Measurements from ENCODE around the gene MADCAM1. TPM values are rescaled to one million over a fixed set of nuclear protein-coding genes. Genes with fewer than 3 reads are reported as not detected.

The MADCAM1 gene
- polyA plus RNA-seq, 1 experiment = not detected

DNA sequence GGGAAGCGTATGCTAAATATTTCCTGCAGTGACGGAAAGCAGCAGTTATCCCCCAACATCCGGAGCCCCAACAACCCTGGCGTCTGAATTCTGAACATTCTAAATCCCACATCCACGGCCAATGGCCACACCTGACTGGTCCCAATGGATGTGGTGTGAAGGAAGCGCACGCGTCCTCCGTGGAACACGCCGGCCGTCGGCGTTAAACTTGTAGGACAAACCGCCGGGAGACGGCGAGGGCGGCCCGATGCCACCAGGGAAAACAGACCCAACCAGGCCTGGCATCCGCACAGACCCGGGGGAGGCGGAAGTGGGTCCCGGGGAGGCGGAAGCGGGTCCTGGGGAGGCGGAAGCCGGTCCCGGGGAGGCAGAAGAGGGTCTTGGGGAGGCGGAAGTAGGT is 38.6 kb upstream of the MADCAM1 start:
- Histone ChIP-seq H3K9me3 (ENCODE audit: control insufficient read depth, insufficient read depth, low read length) (peaks cover 58% of the 10 kb centered on the region), H3K27me3 (ENCODE audit: control insufficient read depth, insufficient read depth, low read length) (peaks cover 18% of the 10 kb centered on the region), H3K4me3 (ENCODE audit: low read depth, low read length) (no peak overlapping the region), H3K27ac (ENCODE audit: low read depth, low read length) (no peak overlapping the region)
- no peak for DNase-seq (ENCODE audit: low read depth, low spot score)
- ChIA-PET POLR2A (no interaction called here), CTCF (no interaction called here)
- TF ChIP-seq, protein P1, sequence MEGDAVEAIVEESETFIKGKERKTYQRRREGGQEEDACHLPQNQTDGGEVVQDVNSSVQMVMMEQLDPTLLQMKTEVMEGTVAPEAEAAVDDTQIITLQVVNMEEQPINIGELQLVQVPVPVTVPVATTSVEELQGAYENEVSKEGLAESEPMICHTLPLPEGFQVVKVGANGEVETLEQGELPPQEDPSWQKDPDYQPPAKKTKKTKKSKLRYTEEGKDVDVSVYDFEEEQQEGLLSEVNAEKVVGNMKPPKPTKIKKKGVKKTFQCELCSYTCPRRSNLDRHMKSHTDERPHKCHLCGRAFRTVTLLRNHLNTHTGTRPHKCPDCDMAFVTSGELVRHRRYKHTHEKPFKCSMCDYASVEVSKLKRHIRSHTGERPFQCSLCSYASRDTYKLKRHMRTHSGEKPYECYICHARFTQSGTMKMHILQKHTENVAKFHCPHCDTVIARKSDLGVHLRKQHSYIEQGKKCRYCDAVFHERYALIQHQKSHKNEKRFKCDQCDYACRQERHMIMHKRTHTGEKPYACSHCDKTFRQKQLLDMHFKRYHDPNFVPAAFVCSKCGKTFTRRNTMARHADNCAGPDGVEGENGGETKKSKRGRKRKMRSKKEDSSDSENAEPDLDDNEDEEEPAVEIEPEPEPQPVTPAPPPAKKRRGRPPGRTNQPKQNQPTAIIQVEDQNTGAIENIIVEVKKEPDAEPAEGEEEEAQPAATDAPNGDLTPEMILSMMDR (IDR thresholded peaks at IDR 0.05; ENCODE audit: low read depth, low read length) = no peak

DNA sequence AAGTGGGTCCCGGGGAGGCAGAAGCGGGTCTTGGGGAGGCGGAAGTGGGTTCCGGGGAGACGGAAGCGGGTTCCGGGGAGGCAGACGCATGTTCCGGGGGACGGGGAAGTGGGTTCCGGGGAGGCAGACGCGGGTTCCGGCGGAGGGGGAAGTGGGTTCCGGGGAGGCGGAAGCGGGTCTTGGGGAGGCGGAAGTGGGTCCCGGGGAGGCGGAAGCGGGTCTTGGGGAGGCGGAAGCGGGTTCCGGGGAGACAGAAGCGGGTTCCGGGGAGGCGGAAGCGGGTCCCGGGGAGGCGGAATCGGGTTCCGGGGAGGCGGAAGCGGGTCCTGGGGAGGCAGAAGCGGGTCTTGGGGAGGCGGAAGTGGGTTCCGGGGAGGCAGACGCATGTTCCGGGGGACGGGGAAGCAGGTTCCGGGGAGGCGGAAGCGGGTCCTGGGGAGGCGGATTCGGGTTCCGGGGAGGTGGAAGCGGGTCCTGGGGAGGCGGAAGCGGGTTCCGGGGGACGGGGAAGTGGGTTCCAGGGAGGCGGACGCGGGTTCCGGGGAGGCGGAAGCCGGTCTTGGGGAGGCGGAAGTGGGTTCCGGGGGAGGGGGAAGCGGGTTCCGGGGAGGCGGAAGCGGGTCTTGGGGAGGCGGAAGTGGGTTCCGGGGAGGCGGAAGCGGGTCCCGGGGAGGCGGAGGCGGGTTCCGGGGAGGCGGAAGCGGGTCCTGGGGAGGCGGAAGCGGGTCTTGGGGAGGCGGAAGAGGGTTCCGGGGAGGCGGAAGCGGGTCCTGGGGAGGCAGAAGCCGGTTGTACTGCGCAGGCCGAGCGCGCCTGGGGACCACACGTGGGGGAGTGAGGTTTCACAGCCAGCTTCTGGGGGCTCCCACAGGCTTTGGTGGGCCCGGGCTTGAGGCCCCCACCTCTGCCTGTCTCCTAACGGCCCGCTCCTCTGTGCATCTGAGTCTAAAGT is 37.9 kb upstream of the MADCAM1 start:
- Histone ChIP-seq H3K27ac (ENCODE audit: low read depth, low read length) (no peak overlapping the region), H3K27me3 (ENCODE audit: control insufficient read depth, insufficient read depth, low read length) (peaks cover 18% of the 10 kb centered on the region), H3K9me3 (ENCODE audit: control insufficient read depth, insufficient read depth, low read length) (peaks cover 51% of the 10 kb centered on the region), H3K4me3 (ENCODE audit: low read depth, low read length) (no peak overlapping the region)
- no peak for DNase-seq (ENCODE audit: low read depth, low spot score)
- CTCF ChIA-PET = no interaction called here
- POLR2A ChIA-PET = no interaction called here
- TF ChIP-seq, protein P1 (IDR thresholded peaks at IDR 0.05; ENCODE audit: low read depth, low read length) = no peak

DNA sequence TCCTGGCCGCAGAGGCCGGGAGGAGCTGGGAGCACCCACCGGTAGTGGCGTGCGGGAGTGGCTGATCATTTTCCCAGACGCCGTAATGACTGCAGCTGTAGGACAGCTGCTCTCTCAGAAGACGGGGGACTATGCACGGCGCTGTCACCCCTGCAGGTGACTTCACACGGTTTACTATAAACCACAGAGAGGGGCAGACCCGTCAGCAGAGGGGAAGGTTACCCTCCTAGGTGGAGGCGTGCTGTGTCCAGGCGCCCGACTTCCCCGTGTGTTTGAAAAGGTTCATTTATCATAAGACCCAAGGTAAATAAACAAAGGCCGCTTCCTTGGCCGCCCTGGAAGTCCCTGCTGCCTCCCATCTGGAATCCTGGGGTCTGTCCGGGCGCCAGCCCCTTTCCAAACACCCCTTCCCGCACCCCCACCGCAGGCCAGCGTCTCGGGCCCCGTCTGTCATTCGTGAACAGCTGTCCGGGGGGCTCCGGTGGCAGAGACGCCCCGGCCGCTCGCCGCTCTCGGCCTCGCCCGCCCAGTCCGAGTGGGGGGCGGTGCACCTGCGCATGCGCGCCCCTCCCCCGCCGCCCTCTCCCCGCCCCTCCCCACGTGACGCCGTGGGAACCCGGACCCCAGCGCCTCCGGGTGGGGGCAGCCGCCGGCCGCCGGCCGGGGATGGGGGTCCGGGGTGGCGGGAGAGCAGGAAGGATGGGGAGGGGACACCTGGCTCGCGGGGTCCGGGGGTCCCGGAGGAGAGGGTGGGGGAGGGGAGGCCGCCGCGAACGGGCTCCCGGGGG is 36.4 kb upstream of the MADCAM1 start:
- Histone ChIP-seq H3K9me3 (ENCODE audit: control insufficient read depth, insufficient read depth, low read length) (peaks cover 41% of the 10 kb centered on the region; the same call in 1 of the 2 replicates), H3K4me3 (ENCODE audit: low read depth, low read length) (peak overlapping the region; percentile 62), H3K27me3 (ENCODE audit: control insufficient read depth, insufficient read depth, low read length) (peaks cover 18% of the 10 kb centered on the region), H3K27ac (ENCODE audit: low read depth, low read length) (no peak overlapping the region)
- TF ChIP-seq, protein P1 (IDR thresholded peaks at IDR 0.05; ENCODE audit: low read depth, low read length) = no peak
- no peak for DNase-seq (ENCODE audit: low read depth, low spot score)
- CTCF ChIA-PET = no interaction called here
- POLR2A ChIA-PET = interaction anchor here (1.1 kb wide), 1 partner anchor 88 kb away, joined by 3 read pairs; no protein-coding TSS in a partner anchor

DNA sequence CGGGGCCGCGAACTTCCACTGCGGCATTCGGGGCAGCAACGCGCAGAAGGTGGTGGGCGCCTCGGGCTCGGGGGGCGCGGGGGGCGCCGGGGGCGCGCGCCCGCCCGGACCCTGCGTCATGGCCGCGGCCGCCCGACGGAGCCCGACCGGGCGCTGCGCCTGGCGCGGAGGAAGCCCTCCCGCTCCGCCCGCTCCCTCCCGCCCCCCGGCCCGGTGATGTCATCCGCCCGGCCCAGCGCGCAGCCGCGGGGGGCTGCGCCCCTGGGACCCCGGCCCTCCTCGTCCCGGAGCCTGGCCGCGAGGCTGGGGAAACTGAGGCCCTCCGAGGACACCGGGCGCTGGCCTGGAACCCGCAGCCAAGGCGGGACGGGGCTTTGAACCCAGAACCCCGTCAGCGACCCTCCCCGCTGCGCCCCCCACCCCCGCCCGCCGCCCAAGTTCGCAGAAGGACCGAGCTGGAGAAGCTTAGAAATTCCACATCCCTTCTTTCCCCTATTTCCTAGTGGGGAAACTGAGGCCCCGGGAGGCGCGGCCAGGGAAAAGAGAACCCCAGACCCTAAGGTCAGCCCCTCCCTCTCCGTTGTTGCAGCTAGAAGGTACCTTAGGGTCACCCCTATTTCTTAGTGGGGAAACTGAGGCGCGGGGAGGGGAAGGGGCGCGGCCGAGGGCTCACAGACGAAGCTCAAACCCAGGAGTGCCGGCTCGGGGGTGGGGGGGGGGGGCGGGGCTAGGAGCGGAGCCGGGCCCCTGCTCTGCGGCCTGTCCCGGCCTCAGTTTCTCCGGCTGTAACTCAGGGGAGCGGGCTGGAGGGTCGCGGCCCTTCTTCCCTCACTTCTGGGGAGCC is 35.2 kb upstream of the MADCAM1 start, which contains the start of gene SHC2:
SHC2 (minus strand) TSS at position 157 of the 844 bp plus-strand sequence; CDS start at position 120, 37 bp downstream.
- no peak within 1 kb of the TSS for H3K27ac ChIP-seq (ENCODE audit: low read depth, low read length)
- no peak for DNase-seq (ENCODE audit: low read depth, low spot score)
- H3K4me3 ChIP-seq (ENCODE audit: low read depth, low read length) = peak within 1 kb of the TSS; percentile 62
- POLR2A ChIA-PET = no interaction called here
- TF ChIP-seq, protein P1 (IDR thresholded peaks at IDR 0.05; ENCODE audit: low read depth, low read length) = no peak
- CTCF ChIA-PET = interaction anchor here (0.6 kb wide), 1 partner anchor 45 kb away, joined by 7 read pairs; no protein-coding TSS in a partner anchor
- peaks cover 18% of the 10 kb centered on the region for H3K27me3 ChIP-seq (ENCODE audit: control insufficient read depth, insufficient read depth, low read length)
- peaks cover 30% of the 10 kb centered on the region; the same call in 1 of the 2 replicates for H3K9me3 ChIP-seq (ENCODE audit: control insufficient read depth, insufficient read depth, low read length)

Data from AG04450 (cell line).